Lung (tissue), 12 donors: ENCODE results near the gene EXOC3L4. TPM values are rescaled to one million over a fixed set of nuclear protein-coding genes. Genes with fewer than 3 reads are reported as not detected.
"Not testable (repeated sequence)": the region's sequence is repeated elsewhere in the genome, so short reads cannot be mapped to it uniquely, and the experiment has no call there.

Experiments
- ATAC-seq: fragments of 200-7000 bp; cut with Tn5 transposase; one replicate; pipeline ENCODE4 v1.9.1; 2020; ENCODE audit warnings: moderate number of reproducible peaks; ENCODE audit not compliant: insufficient read depth, low FRiP score
- DNase-seq, 3 donors: peaks; one replicate each; pipeline ENCODE4 v3.0.0-alpha.2; 2013 to 2017
- H3K27ac ChIP-seq, 2 donors: one replicate each; pipeline ENCODE4 v1.5.1; 2013; ENCODE audit warnings: mild to moderate bottlenecking in 2 of 2, moderate library complexity in 2 of 2, control low read depth in 1 of 2, inconsistent platforms in 1 of 2, low read depth in 1 of 2, low read length in 1 of 2
- H3K27me3 ChIP-seq, 3 donors: one replicate each; pipeline ENCODE4 v1.5.1; 2013; ENCODE audit warnings: low read length in 2 of 3; ENCODE audit not compliant: control insufficient read depth in 3 of 3, insufficient read depth in 3 of 3
- H3K36me3 ChIP-seq, 4 donors: one replicate each; pipeline ENCODE4 v1.5.1; 2013; ENCODE audit warnings: low read length in 4 of 4, mild to moderate bottlenecking in 1 of 4, moderate library complexity in 1 of 4; ENCODE audit not compliant: control insufficient read depth in 4 of 4, insufficient read depth in 4 of 4
- H3K4me1 ChIP-seq, 5 donors: one replicate each; pipeline ENCODE4 v1.5.1; 2013; ENCODE audit warnings: low read length in 5 of 5, mild to moderate bottlenecking in 2 of 5, moderate library complexity in 1 of 5; ENCODE audit not compliant: control insufficient read depth in 5 of 5, insufficient read depth in 5 of 5
- H3K4me3 ChIP-seq: one replicate; pipeline ENCODE4 v1.5.1; 2013; ENCODE audit warnings: mild to moderate bottlenecking, control low read depth, moderate library complexity
- H3K9ac ChIP-seq, 2 donors: one replicate each; pipeline ENCODE4 v1.5.1; 2013; ENCODE audit warnings: low read length in 2 of 2, control low read depth in 1 of 2; ENCODE audit not compliant: insufficient read depth in 1 of 2
- H3K9me3 ChIP-seq, 4 donors: one replicate each; pipeline ENCODE4 v1.5.1; 2013; ENCODE audit warnings: low read length in 3 of 4, mild to moderate bottlenecking in 1 of 4, moderate library complexity in 1 of 4; ENCODE audit not compliant: control insufficient read depth in 4 of 4, insufficient read depth in 3 of 4
- CTCF ChIP-seq: IDR thresholded peaks from 2 replicates; pipeline ENCODE4 v1.5.1; 2012; ENCODE audit warnings: mild to moderate bottlenecking; ENCODE audit errors: control extremely low read depth, extremely low read depth
- WGBS, 2 donors: extraction: QIAGEN DNeasy Blood & Tissue Kit; methylation state at CpG; one replicate each; pipeline ENCODE4 v1.1.7; 2013; 5-methylcytosine and 5-hydroxymethylcytosine counted together
- polyA plus RNA-seq, 2 donors: library from polyadenylated mRNA; stranded (reverse); fragments of 200-250 nt; gene quantifications; one replicate each; pipeline ENCODE4 v1.2.1, GENCODE V29; 2013
- total RNA-seq, 2 donors: library from RNA; depleted of rRNA in 1 of 2; stranded (reverse); fragments of >200 nt in 1 of 2; gene quantifications; one replicate each; pipeline ENCODE4 v1.2.1, GENCODE V29; 2014 to 2021
- donor health status: control.
- donor health status: control.
- donor health status: Bipolar disorder and iron deficiency.
- donor health status: healthy.
- donor health status: DM: yes; HTN: yes; CAD: no.

The EXOC3L4 gene
- total and polyA plus RNA-seq, 4 donors: 3.0 to 4.6 (median 3.8) TPM

DNA sequence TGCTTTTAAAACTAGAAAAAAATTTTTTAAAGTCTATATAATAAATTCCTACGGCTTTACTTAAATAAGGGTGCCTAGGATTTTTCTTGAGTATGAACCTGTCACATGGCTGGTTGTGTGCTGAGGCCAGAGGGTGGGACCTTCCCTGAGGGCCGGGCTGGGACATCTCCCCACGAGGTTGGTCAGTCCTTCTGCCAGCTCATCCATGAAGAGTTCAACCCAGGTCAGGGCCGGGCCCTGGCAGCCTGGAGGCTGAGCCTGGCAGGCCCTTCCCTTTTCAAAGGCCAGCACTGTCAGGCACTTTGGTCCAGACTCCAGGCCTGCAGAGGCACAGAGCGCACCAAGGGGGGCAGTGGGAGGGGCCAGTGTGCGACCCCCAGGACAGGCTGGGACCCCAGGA lies 60.5 kb downstream of the EXOC3L4 start:
- DNase-seq (no peak), ATAC-seq (peak; percentile 77)
- no peaks in the 10 kb centered on the region for H3K9me3 ChIP-seq
- no peak for TF ChIP-seq CTCF
- H3K27me3 ChIP-seq: no peaks in the 10 kb centered on the region
- peaks cover 0 to 4% (median 0%) of the 10 kb centered on the region in 5 donors for H3K4me1 ChIP-seq
- WGBS, 2 donors: 45 to 62% methylated on average over 6 of the region's 6 CpGs
- H3K27ac ChIP-seq: no peak overlapping the region
- H3K4me3 ChIP-seq: no peak overlapping the region
- no peak overlapping the region for H3K9ac ChIP-seq
- H3K36me3 ChIP-seq: no peaks in the 10 kb centered on the region

GRCh38 chr14:103155416-103155815 lies 60.9 kb downstream of the EXOC3L4 start:
- H3K4me1 ChIP-seq, DNase-seq: not testable (repeated sequence)
- 92 to 95% methylated on average over 9 to 12 of the region's 12 CpGs for WGBS, 2 donors

GRCh38 chr14:103155826-103156394 lies 61.4 kb downstream of the EXOC3L4 start:
- WGBS, 2 donors: 82 to 95% methylated on average over 9 of the region's 9 CpGs
- no peak for TF ChIP-seq CTCF
- no peaks in the 10 kb centered on the region for H3K36me3 ChIP-seq
- H3K4me3 ChIP-seq: no peak overlapping the region
- H3K27me3 ChIP-seq: no peaks in the 10 kb centered on the region
- H3K9ac ChIP-seq: no peak overlapping the region
- DNase-seq (no peak), ATAC-seq (no peak)
- no peaks in the 10 kb centered on the region for H3K9me3 ChIP-seq
- H3K4me1 ChIP-seq: peaks cover 0 to 4% (median 0%) of the 10 kb centered on the region in 5 donors
- no peak overlapping the region for H3K27ac ChIP-seq

More at GRCh38 chr14:103155416-103155815, 60.9 kb downstream of the EXOC3L4 start:
- H3K27ac ChIP-seq, H3K36me3 ChIP-seq, H3K9ac ChIP-seq, H3K4me3 ChIP-seq, H3K27me3 ChIP-seq, H3K9me3 ChIP-seq, ATAC-seq: not testable (repeated sequence)

- Histone ChIP-seq H3K27ac (no peak overlapping the region), H3K27me3 (no peaks in the 10 kb centered on the region), H3K9me3 (no peaks in the 10 kb centered on the region), H3K4me1 (peaks cover 0 to 4% (median 0%) of the 10 kb centered on the region in 5 donors), H3K36me3 (no peaks in the 10 kb centered on the region), H3K4me3 (no peak overlapping the region), H3K9ac (no peak overlapping the region)
- TF ChIP-seq CTCF: no peak
- WGBS, 2 donors: 80 to 81% methylated on average over 21 of the region's 21 CpGs
- DNase-seq (no peak), ATAC-seq (no peak)
Observed at GRCh38 chr14:103156651-103157378, 62.3 kb downstream of the EXOC3L4 start.
